ENCODE data around the gene RSBN1L.
"Not testable (repeated sequence)": the region's sequence is repeated elsewhere in the genome, so short reads cannot be mapped to it uniquely, and the experiment has no call there.

Gene RSBN1L

GRCh38 chr7:77690289-77690688 lies 6.0 kb upstream of the RSBN1L start:
- no peak for DNase-seq

GRCh38 chr7:77691892-77692491 lies 4.3 kb upstream of the RSBN1L start:
- no peak for DNase-seq

- DNase-seq: no peak
Measured at GRCh38 chr7:77693830-77694583, 2.3 kb upstream of the RSBN1L start.

- peak; percentile 75 for DNase-seq
Measured at GRCh38 chr7:77696643-77697534, 630 bp downstream of the RSBN1L start.

- peak; percentile 57 for DNase-seq
Measured at GRCh38 chr7:77697535-77697831, 1.2 kb downstream of the RSBN1L start.

GRCh38 chr7:77698042-77698625 lies 1.9 kb downstream of the RSBN1L start:
- DNase-seq: peak; percentile 44

- peak; percentile 20 for DNase-seq
Measured at GRCh38 chr7:77699056-77699455, 2.8 kb downstream of the RSBN1L start.

GRCh38 chr7:77702513-77702912 lies 6.3 kb downstream of the RSBN1L start:
- DNase-seq: no peak

- DNase-seq: no peak
Measured at GRCh38 chr7:77702968-77703472, 6.8 kb downstream of the RSBN1L start.

GRCh38 chr7:77703669-77704068 lies 7.4 kb downstream of the RSBN1L start:
- DNase-seq: not testable (repeated sequence)

GRCh38 chr7:77707504-77707992 lies 11.3 kb downstream of the RSBN1L start:
- DNase-seq: no peak

GRCh38 chr7:77710067-77710466 lies 13.8 kb downstream of the RSBN1L start:
- no peak for DNase-seq

GRCh38 chr7:77710861-77711260 lies 14.6 kb downstream of the RSBN1L start:
- no peak for DNase-seq

- DNase-seq: no peak
Measured at GRCh38 chr7:77714195-77714594, 17.9 kb downstream of the RSBN1L start.

GRCh38 chr7:77714931-77715330 lies 18.7 kb downstream of the RSBN1L start:
- DNase-seq: not testable (repeated sequence)

GRCh38 chr7:77716804-77717203 lies 20.5 kb downstream of the RSBN1L start:
- no peak for DNase-seq

GRCh38 chr7:77717566-77717965 lies 21.3 kb downstream of the RSBN1L start:
- DNase-seq: not testable (repeated sequence)

- DNase-seq: no peak
Measured at GRCh38 chr7:77727527-77727926, 31.3 kb downstream of the RSBN1L start.

GRCh38 chr7:77727936-77728701 lies 31.9 kb downstream of the RSBN1L start:
- peak; percentile 14 for DNase-seq

- DNase-seq: no peak
Measured at GRCh38 chr7:77729574-77730348, 33.5 kb downstream of the RSBN1L start.

- DNase-seq: no peak
Measured at GRCh38 chr7:77731716-77732115, 35.5 kb downstream of the RSBN1L start.
